NT2/D1 (cell line): ENCODE data around the gene LSAMP.

Experiments used
- YY1 ChIP-seq: IDR thresholded peaks from 2 replicates; pipeline ENCODE4 v1.6.1; 2011; ENCODE audit not compliant: insufficient read length, insufficient read depth
- ZNF274 ChIP-seq: IDR thresholded peaks from 2 replicates; pipeline ENCODE4 v1.6.1; 2011; ENCODE audit warnings: mild to moderate bottlenecking, low read depth, low read length

GRCh38 chr3:116000311-116000710 is 445.0 kb downstream of the LSAMP start:
- TF ChIP-seq ZNF274 (no peak), YY1 (no peak)
